Glomerular endothelial cell (primary cell): Measurements from ENCODE around the gene MVD. TPM values are rescaled to one million over a fixed set of nuclear protein-coding genes. Genes with fewer than 3 reads are reported as not detected.

Experiments
- DNase-seq: peaks from one replicate; pipeline ENCODE4 v3.0.0-alpha.2; 2011; ENCODE audit warnings: low read depth, low spot score; ENCODE audit errors: extremely low read depth
- total RNA-seq: library from RNA; depleted of rRNA; stranded (reverse); fragments of >200 nt; gene quantifications from 2 replicates; pipeline ENCODE4 v1.2.3, GENCODE V29; 2015

The MVD gene
- total RNA-seq, 1 donor from 2014 or later = 83.8 TPM

DNA sequence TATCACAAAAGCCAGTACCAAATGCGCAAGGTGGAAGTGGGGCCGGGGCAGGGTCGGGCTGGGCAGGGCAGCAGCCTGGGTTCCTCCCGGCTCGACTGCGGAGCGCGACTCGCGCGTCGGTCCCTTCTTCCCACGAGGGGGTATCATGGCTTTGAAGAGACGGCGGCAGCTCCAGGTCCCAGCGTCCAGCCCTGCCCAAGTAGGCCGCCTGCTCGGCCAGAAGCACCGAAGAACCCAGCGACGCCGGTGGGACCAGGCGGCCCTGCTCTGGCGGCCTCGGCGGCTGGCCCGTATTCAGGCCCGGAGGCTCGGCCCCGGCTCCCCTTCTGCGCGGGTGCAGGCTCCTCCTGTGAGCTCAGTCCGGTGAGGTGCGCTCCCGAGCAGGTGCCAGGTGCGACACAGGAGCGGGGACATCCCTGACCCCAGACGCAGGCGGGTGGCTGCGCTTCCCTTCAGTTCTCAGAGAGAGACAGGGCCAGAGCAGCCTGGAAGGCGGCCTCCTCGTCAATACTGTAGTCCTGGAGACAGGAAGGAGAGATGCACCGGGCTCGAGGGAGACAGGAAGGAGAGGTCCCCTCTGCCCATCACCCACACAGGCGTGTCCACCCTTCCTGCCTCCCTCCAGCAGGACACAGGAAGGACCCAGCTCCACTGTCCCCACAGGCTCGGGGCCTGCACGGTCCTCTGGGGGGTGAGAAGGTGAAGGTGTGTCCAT is 34.4 kb upstream of the MVD start:
- no peak for DNase-seq

DNA sequence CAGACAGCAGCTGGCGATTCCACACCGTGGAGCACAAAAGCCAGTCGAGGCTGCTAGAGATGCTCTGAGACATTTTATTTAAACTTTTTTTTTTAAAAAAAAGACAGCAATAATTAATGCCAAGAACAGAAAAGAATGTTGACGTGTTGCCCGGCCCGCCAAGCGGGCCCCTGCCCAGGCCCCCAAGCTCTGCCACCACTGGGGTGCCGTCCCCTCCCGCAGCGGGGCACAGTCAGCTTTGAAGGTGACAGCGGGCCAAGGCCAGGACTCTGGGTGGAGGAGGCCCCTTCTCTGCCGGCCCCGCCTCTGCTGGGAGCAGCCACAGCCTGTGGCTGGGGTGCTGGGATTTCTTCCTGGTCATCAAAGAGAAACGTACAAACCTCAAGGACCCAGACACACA is 33.5 kb upstream of the MVD start:
- DNase-seq = no peak

DNA sequence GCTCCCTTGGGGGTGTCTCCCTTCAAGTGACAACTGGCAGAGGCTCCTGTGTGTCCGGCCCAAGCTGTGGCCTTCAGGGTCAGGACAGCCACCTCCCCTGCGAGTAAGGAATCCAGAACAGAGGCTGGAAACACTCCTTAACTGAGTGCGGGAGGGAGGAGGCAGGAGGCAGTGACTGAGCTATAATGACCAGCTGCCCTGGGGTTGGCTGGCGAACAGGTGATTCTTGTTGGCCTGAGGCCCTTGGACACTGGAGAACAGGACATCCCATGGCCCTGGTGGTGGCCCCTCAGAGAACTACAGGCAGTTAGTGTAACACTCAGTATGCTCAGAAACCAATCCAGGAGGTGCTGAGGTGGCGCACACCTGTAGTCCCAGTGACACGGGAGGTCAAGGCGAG is 32.9 kb upstream of the MVD start:
- no peak for DNase-seq

DNA sequence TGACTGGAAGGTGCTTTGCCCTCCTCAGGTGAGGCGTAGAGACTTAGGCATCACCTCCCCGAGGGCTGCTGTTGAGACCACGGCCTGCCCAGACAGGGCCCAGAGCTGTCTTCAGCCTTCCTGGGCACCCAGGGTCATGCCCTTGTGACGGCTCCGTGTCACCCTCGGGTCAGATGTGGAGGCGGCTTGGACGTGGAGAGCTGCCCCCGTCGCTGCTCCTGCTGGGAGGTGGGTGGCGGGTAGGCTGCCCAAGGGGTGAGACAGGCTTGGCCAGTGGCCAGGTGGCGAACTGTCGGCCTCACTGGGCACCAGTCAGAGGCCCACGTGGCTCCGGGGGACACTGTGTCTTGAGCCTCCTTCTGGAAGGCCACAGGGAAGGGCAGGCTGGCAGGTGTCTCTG is 32.3 kb upstream of the MVD start:
- no peak for DNase-seq

DNA sequence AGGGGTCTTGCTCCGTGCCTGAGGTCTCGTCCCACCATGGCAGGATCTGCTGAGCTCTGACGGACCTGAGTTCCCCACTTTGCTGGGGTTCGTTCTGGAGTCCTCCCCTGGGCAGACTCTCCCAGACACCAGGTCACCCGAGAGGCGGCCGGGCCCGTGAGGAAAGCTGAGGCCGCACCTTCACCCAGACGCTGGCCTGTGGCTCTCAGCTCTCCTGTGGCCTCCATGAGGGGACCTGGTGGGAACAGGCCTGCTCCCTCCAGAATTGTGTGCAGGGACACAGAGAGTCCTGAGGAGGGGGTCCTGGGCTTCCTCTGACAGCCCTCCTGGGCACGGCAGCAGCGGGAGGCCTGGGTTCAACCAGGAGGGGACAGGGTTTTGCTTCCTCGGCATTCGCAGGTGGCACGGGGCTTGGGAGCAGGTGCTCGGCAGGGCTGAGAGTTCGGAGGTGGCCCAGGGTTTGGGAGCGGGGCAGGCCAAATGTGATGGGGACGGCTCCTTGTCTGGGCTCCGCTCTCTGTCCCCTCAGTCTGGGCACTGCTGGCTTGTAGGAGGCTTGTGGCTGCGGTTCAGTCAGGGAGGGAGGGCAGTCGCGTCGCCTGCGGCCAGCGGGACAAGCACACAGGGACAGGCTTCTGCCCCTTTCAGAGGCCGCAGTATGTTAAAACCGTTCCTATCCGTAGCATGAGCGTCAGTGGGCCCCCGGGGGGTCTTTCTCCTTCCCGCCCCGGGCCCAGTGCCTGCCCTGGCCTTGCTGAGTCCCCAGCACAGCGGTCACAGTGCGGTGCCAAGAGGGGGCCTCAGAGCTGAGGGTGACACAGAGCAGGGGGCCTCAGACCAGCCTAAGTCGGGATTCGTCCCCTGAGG is 31.6 kb upstream of the MVD start:
- DNase-seq = no peak

DNA sequence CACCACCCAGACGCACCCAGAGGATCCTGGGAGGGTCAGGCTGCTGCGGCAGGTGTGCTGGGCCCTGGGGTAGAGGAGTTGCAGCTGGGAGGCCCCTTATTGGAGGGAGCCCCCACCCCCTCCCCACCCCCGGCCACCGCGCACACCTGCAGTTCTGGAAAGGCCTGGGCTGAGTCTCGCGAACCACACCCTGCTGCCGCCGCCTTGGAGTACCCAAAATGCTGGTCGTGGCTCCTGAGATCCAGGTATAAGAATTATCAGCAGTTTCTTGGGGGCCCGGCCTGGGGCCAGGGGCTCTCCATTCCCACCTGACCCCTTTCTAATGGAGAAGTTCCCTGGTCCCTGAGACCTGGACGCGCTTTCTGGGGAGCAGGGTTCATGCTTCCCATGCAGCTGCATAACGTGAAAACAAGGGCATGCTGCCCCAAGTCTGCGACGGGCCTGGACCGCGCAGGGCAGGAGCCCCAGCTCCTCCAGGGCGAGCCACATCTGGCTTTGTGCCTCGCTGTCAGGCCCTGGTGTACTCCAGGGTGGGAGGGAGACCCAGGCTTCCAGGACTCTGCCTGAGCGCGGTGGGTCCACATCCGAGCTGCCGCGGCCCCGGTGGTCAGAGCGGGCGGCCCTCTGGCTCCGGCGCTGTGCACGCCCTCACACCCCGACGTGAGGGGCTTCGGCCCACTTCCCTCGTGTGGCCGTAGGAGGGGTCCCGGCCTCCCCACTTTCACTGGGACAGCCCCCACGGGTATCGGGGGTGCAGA is 30.7 kb upstream of the MVD start:
- DNase-seq = no peak

DNA sequence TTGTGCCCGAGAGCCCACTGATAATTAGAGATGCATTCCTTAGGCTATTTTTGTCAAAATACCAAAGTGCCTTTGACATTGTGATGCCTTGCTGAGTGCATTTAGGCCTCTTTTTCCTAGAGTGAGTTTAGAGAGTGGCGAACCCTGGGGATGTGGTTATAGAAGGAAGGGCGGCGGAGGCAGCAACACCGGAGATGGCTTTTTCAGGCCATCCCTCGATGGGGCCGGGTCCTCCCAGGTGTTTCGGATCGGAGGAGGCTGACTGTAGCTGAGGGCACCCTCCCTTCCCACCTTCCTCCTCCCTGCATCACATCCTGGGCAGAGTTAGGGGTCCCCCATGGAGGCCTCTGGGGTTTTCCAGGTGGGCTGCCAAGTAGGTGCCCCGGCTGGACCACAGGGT is 30.0 kb upstream of the MVD start:
- no peak for DNase-seq

DNA sequence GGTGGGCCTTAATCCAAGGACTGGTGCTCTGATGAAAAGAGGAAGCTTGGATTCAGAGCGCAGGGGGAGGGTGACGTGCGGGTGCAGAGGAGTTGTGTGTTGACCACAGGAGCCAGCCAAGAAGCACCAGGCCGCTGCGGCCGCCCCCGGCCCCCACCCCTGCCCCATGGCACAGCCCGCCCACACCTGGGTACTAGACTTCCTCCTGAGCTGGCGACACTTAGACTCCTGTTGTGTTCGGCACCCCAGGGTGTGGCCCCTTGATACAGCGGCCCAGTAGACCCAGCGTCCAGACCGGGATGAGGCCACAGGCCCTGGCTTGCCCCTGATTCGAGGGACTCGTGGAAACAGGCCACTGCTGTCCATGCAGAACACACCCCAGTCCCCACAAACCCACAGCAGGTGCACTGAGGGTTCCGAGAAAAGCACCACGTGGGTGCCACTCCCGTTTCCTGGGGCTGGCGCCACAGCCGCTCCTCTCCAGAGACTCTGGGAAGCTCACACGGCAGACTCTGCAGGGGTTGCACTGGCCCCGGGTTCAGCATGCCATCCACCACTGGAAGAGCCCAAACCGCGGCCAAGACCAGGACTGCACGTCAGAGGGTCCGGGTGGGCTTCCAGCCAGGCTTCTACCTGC is 29.2 kb upstream of the MVD start:
- DNase-seq = no peak

DNA sequence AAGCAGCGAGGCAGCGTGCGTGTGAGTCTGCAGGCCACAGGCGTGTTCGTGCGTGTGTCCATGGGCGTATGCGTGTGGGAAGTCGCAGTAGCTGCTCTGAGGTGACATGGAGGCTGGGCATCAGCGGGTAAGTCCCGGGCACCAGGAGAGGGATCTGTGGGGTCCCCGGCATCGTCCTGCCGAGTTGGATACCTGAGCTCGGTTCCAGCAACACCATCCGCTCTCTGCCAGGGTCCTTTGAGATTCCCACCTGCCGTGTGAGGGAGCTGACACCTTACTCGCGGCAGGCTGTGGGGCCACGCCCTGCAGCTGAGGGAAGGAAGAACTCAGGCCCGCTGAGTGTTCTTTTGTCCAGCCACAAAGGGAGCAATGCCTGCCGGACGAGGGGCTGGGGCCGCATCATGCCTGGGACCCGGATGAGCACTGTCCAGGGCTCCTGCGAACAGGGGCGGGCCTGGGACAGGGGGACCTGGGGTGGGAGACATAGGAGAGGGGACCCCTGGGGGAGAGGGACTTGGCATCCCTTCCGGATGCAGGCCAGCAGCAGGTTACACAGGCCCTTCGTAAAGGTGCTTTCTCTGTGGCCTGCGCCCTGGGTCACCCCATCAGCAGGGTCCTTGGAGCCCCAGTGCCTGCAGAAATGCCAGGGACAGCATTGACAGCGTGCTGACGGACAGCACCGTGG is 28.4 kb upstream of the MVD start:
- no peak for DNase-seq

DNA sequence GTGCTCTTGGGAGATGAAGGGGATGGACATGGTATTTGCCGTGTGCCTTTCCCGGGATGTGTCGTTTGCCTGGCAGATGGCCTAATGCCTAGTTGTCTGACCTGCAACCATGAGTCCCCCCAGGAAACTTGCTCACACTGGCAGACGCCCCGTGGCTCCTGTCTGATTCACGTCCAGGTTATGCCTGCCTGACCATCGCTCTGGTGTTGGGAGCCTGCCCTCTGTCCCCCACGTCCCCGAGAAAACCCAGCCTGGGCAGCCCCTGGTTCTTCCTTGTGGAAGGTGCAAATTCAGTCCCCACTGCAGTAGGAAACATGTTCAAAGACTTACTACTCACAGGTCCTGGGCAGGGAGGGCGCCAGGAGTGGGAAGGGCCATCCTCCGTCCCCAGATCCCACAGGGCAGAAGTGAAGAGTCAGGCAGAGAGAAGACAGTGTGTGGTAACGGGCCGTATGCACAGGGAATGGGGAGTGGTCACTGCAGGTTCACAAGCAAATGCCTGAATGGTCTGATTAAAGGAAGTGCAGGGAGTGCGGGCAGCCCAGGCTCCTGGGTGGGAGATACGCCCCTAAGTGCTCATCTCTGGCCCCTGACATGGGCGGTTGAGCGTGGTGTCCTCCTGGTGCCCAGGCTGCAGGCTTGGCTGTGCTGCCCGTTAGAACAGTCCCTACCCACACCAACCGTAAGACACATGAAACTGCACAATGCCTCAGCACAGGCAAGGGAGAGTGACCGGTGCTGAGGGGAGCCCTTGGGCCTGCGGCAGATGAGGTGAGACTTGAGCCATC is 27.6 kb upstream of the MVD start:
- no peak for DNase-seq

DNA sequence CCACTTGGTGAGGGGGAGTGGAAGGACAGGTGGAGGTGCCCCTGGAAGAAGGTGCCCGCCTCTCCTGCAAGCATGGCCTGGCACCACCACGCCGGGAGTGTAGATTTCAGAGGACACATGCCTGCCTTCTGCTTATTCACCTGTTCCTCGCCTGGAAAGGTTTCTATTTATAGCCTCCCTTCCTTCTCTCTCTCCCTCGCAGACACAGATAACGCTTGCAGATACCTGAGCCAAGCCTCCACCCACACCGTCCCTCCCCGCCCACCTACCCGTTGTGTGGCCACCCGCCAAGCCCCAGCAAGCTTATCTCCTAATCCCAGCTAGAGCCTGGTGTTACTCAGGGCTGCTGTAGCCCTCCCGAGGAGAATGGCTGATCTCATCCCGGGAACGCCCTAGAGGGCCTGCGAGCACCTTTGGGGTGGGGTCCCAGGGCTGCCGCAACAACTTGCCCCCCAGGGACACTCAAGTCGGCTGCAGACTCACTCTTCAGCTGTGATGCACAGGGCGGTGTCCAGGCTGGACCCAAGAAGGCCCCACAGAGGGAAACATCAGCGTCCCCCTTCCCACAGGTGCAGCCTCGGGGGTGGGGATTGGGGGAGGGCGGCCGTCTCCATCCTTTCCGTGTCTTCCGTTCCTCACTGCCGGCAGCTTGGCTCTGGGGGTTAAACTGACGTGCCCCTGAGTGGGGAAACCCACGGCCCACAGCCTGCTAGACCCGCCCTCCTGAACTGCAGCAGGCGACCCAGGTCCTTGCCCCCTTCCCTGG is 25.3 kb upstream of the MVD start:
- no peak for DNase-seq

DNA sequence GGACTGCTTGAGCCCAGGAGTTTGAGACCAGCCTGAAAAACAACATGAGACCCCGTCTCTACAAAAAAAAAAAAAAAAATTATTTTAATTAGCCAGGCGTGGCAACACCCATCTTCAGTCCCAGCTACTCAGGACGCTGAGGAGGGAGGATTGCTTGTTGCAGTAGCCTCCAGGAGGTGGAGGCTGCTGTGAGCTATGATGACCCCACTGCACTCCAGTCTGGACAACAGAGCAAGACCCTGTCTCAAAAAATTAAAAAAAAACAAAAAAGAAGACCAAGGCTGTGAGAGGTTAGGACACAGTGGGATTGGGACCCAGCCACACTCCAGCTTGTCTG is 24.8 kb upstream of the MVD start:
- no peak for DNase-seq

DNA sequence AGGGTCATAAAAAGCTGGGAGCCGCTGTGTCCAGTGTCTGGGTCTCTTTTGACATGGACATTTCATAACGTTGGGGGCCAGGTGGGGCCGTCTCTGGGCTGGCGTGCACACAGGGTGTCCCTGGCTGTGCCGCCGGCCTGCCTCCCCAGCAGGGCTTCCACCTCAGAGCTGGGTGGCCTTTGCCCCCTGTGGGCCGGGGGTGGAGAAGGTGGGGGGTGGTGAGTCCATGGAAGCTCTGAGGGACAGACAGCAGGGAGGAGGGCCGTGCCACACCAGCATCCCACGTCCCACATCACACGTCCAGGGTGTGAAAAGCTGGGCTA is 24.3 kb upstream of the MVD start:
- no peak for DNase-seq

DNA sequence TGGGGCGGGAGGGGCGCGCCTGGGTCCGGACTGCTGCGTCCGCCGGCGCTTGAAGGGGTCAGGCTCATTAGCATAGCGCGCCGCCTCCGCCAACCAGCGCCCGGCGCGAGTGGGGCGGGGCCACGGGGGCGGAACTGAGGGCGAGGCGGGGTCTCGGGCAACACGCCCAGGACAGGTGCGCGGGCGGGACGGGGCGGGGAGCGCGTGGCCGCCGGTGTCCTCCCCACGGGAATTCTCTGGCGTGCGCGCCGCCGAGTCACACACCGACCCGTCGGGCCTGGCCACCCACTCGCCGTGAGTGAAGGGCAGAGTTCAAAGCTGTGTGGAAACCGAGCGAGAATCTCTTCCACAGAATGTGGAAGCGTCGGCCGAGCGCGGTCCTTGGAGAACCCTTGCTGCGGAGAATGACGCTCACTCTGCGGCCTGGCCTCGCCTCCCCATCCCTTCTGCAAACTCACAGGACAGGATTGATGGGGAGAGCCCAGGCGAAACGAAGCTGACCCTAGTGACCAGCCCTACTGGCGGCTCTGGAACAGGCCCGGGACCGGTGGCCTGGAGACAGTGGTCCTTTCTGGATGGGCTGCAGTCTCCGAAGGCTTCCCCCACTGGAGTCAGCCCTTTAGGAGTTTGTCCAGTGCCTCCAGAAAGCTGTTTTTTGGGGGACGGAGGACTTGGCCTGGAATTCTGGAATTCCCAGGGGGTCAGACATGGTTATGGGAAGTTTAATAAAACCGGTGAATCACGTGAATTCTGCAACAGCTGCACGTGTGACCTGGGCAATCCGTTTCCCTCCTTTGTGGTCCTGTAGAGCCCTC is 23.8 kb upstream of the MVD start, which contains the start of gene SNAI3:
Gene SNAI3 (minus strand): TSS at position 69 of the 815 bp plus-strand sequence. CDS start 101 bp downstream, outside the sequence.
- DNase-seq = no peak

DNA sequence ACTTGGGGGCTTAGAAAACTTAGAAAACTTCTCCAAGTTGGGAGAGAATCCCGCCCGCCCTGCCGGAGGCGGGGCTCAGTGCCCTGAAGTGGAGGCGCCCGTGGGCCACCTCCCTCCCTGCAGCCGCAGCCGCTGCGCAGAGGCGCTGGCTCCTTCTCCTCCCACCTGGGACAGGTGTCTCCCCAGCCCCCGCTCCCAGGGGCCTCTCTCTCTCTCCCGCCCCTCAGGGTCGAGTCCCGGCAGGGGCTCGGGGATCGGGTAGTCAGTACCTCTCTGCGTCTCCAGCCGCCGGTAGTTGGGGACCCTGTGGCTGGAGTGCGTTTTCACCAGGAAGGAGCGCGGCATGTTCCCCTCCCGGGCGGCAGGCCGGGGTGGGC is 23.2 kb upstream of the MVD start:
- no peak for DNase-seq

DNA sequence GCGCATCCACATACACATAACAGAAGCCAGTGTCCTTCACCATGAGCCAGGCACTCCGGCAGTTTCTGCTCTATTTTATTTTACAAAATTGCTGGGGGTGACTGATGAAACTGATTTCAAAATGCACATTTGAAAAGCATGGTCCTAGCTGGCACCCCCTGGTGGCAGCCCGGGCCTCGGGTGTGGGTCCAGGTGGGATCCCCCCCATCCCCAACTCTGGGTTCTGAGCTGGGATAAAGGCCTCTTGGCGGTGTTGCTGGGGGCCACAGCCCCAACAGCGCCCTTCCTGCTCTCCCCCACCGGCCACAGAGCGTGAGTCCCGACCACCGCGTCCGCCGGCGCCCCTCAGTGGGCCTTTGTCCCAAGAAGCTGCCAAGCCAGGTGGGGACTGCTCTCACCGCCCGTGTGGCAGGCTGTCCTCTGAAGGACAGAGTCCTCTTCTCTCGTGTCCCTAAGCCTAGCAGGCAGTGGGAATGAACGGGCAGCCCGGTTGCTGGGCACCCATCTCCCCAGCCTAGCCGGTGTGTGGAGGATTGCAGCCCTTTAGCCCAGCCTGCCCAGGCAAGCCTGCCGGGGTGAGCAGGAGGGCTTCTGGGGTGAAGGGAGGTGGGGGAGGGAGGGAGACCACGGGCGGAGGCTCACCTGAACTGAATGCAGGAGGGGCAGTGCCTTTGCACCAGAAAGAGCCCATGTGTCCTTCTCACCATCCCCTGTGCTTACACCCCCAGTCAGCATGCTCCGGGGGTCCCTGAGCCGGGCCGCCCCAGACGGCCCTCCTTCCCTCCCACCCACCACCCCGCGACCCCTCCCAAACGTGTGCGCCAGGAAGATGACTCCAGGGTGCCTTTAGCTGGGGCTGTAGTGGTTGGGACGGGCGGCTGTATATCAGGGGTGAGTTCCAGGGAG is 22.5 kb upstream of the MVD start:
- no peak for DNase-seq

DNA sequence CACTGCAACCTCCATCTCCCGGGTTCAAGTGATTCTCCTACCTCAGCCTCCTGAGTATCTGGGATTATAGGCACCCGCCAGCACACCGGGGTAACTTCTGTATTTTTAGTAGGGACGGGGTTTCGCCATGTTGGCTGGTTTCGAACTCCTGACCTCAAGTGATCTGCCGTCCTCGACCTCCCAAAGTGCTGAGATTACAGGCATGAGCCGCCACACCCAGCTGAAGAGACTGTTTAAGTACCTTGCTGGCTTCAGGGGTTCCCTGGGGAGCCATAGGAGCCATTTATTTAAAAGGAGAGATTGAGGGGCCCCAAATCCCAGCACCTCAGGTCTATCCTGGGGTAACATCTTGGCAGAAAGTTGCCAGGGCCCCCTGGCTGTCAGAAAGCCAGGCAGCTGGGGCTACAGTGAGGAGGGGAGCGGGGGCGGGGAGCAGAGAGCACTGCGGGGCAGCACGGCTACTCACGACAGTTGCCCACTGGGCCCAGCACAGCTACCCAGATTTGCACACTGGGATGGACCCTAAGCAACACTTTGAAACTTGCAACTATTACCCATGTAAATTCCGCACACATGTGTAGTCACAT is 21.8 kb upstream of the MVD start:
- no peak for DNase-seq
